ENCODE measurements around the gene C1orf116. TPM values are rescaled to one million over a fixed set of nuclear protein-coding genes. Genes with fewer than 3 reads are reported as not detected.

Gene C1orf116
- total RNA-seq, 1 experiment from 2014 or later = 0.09 TPM

DNA sequence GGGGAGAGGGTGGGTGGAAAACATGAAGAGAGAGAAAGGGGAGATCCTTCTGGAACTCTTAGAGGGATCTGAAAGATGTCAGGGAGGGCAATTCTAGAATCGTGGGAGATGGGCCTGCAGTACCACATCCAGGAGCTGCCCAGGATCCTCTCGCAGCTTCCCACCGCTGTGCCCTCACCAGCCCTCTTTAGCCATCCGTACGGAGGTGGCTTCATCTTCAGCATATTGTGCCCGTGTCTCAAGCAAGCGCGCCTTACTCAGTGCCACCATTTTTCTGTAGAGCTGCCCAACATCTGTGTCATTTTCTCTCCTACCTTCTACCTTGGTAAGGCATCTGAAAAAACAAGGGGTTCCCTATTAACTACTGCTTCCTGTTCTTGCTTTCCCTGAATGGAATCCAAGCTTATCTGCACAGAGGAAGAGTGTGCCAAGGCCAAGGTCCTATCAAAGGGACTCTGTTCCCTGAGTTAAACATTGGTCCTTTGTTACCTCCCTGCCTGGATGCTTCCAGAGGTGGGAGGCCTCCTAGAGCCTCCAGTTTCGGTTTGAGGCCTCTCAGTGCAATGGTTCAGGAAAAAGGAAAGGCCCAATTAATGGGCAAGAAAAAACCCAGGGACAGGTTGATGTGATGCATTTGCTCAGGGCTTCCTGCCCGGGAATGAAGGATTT lies 23.2 kb downstream of the C1orf116 start:
- Histone ChIP-seq H3K4me1 (ENCODE audit: insufficient read depth, low read length, poor library complexity, severe bottlenecking) (no peaks in the 10 kb centered on the region), H3K27ac (ENCODE audit: low read depth, low read length, poor library complexity, severe bottlenecking) (no peak overlapping the region), H3K4me3 (ENCODE audit: low read depth, low read length, poor library complexity, severe bottlenecking) (no peak overlapping the region), H3K27me3 (replicated peaks; ENCODE audit: insufficient read depth, low read depth, low read length, poor library complexity) (peaks cover 31% of the 10 kb centered on the region), H3K36me3 (ENCODE audit: insufficient read depth, low read length, poor library complexity, severe bottlenecking) (no peaks in the 10 kb centered on the region), H3K9me3 (ENCODE audit: low read depth, low read length, poor library complexity, severe bottlenecking) (no peaks in the 10 kb centered on the region)
- ChIA-PET CTCF (no interaction called here), POLR2A (ENCODE audit: low non-redundant PET) (no interaction called here)
- TF ChIP-seq, protein P1, sequence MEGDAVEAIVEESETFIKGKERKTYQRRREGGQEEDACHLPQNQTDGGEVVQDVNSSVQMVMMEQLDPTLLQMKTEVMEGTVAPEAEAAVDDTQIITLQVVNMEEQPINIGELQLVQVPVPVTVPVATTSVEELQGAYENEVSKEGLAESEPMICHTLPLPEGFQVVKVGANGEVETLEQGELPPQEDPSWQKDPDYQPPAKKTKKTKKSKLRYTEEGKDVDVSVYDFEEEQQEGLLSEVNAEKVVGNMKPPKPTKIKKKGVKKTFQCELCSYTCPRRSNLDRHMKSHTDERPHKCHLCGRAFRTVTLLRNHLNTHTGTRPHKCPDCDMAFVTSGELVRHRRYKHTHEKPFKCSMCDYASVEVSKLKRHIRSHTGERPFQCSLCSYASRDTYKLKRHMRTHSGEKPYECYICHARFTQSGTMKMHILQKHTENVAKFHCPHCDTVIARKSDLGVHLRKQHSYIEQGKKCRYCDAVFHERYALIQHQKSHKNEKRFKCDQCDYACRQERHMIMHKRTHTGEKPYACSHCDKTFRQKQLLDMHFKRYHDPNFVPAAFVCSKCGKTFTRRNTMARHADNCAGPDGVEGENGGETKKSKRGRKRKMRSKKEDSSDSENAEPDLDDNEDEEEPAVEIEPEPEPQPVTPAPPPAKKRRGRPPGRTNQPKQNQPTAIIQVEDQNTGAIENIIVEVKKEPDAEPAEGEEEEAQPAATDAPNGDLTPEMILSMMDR (conservative IDR thresholded peaks at IDR 0.05; ENCODE audit: low read depth, low read length) = no peak
- TF ChIP-seq EZH2 (IDR thresholded peaks at IDR 0.05; ENCODE audit: borderline replicate concordance, low read depth, low read length, poor library complexity, severe bottlenecking) = no peak
- intact Hi-C loops (cut with micrococcal nuclease; ENCODE audit: unreplicated experiment) = no loop called here
- no peak for DNase-seq (ENCODE audit: low spot score)
- no TSS peak for BruUV-seq (replicated peaks)

DNA sequence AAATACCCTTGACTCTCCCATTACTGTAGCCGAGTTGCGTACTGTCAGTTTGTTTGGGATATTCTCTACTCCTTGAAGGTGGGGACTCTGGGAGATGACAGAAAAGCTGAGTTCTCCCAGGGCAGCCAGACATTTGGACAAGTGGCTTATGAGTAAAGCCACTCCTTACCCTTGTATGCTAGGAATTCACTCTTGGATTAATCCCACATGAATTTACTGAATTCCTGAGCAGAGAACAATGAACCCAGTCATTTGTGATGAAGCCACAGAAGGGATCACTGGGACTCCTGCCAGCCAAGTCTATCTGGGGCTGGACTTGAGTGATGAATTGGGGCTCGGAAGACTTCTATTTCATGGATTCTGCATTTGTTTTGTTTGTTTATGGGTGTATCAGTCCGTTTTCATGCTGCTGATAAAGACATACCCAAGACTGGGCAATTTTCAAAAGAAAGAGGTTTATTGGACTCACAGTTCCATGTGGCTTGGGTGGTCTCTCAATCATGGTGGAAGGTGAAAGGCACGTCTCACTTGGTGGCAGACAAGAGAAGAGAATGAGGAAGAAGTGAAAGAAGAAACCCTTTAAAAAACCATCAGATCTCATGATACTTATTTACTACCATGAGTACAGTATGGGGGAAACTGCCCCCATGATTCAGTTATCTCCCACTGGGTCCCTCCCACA lies 25.1 kb downstream of the C1orf116 start:
- H3K27ac ChIP-seq (ENCODE audit: low read depth, low read length, poor library complexity, severe bottlenecking) = no peak overlapping the region
- no peaks in the 10 kb centered on the region for H3K36me3 ChIP-seq (ENCODE audit: insufficient read depth, low read length, poor library complexity, severe bottlenecking)
- ChIA-PET POLR2A (ENCODE audit: low non-redundant PET) (no interaction called here), CTCF (no interaction called here)
- DNase-seq (ENCODE audit: low spot score) = peak; percentile 44
- no peaks in the 10 kb centered on the region for H3K4me1 ChIP-seq (ENCODE audit: insufficient read depth, low read length, poor library complexity, severe bottlenecking)
- no peaks in the 10 kb centered on the region for H3K9me3 ChIP-seq (ENCODE audit: low read depth, low read length, poor library complexity, severe bottlenecking)
- no peak overlapping the region for H3K4me3 ChIP-seq (ENCODE audit: low read depth, low read length, poor library complexity, severe bottlenecking)
- TF ChIP-seq, protein P1 (conservative IDR thresholded peaks at IDR 0.05; ENCODE audit: low read depth, low read length) = no peak
- TF ChIP-seq EZH2 (IDR thresholded peaks at IDR 0.05; ENCODE audit: borderline replicate concordance, low read depth, low read length, poor library complexity, severe bottlenecking) = no peak
- intact Hi-C loops (cut with micrococcal nuclease; ENCODE audit: unreplicated experiment) = no loop called here
- H3K27me3 ChIP-seq (replicated peaks; ENCODE audit: insufficient read depth, low read depth, low read length, poor library complexity) = peaks cover 16% of the 10 kb centered on the region
- BruUV-seq (replicated peaks) = no TSS peak

DNA sequence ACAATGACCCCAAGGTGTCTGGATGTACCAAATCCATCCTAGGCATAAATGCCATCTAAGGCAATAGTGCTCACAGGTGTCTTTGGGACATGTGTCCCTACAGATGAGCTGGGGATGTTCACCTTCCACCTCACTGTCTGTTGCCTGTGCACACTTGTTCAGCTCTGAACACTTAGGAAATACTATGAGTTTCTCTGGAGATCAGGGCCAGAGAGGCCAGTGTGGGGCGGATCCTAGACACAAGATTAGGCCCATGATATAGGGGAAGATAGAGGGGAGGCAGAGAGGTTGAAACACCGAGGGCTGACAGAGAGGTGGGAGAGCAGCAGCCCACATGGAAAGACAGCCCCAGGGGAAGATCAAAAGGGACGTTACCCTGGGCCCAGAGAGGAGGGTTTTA lies 25.6 kb downstream of the C1orf116 start:
- Histone ChIP-seq H3K27me3 (replicated peaks; ENCODE audit: insufficient read depth, low read depth, low read length, poor library complexity) (peaks cover 10% of the 10 kb centered on the region), H3K36me3 (ENCODE audit: insufficient read depth, low read length, poor library complexity, severe bottlenecking) (no peaks in the 10 kb centered on the region), H3K4me3 (ENCODE audit: low read depth, low read length, poor library complexity, severe bottlenecking) (no peak overlapping the region), H3K9me3 (ENCODE audit: low read depth, low read length, poor library complexity, severe bottlenecking) (no peaks in the 10 kb centered on the region), H3K27ac (ENCODE audit: low read depth, low read length, poor library complexity, severe bottlenecking) (no peak overlapping the region), H3K4me1 (ENCODE audit: insufficient read depth, low read length, poor library complexity, severe bottlenecking) (no peaks in the 10 kb centered on the region)
- POLR2A ChIA-PET (ENCODE audit: low non-redundant PET) = no interaction called here
- no peak for DNase-seq (ENCODE audit: low spot score)
- CTCF ChIA-PET = no interaction called here
- BruUV-seq (replicated peaks) = no TSS peak
- no peak for TF ChIP-seq EZH2 (IDR thresholded peaks at IDR 0.05; ENCODE audit: borderline replicate concordance, low read depth, low read length, poor library complexity, severe bottlenecking)
- TF ChIP-seq, protein P1 (conservative IDR thresholded peaks at IDR 0.05; ENCODE audit: low read depth, low read length) = no peak
- intact Hi-C loops (cut with micrococcal nuclease; ENCODE audit: unreplicated experiment) = no loop called here

Measured in A673 (cell line).